Neural progenitor cell (in vitro differentiated cells): Measurements from ENCODE around the gene ACOX3. TPM values are rescaled to one million over a fixed set of nuclear protein-coding genes. Genes with fewer than 3 reads are reported as not detected.

ENCODE experiments used
- DNase-seq: peaks from one replicate; pipeline ENCODE4 v3.0.0-alpha.2; 2016; ENCODE audit warnings: low spot score
- H2AFZ ChIP-seq: fragments of 200-600 bp; sonication (generic); replicated peaks from 2 replicates; pipeline ENCODE4 v1.6.1; 2016; ENCODE audit warnings: antibody characterized with exemption
- H3F3A ChIP-seq: fragments of 200-600 bp; sonication (generic); 2 replicates; pipeline ENCODE4 v1.6.1; 2016; ENCODE audit warnings: antibody characterized with exemption, low read depth
- H3K27ac ChIP-seq: fragments of 200-600 bp; sonication (generic); 2 replicates; pipeline ENCODE4 v1.5.1; 2016; ENCODE audit warnings: mild to moderate bottlenecking
- H3K27me3 ChIP-seq: fragments of 200-600 bp; sonication (generic); 2 replicates; pipeline ENCODE4 v1.6.1; 2016; ENCODE audit warnings: mild to moderate bottlenecking, moderate library complexity
- H3K36me3 ChIP-seq: fragments of 200-600 bp; sonication (generic); 2 replicates; pipeline ENCODE4 v1.5.1; 2016
- H3K4me1 ChIP-seq: fragments of 200-600 bp; sonication (generic); 2 replicates; pipeline ENCODE4 v1.6.1; 2016; ENCODE audit warnings: mixed run types
- H3K4me2 ChIP-seq: fragments of 200-600 bp; sonication (generic); 2 replicates; pipeline ENCODE4 v1.6.1; 2016
- H3K4me3 ChIP-seq: fragments of 200-600 bp; sonication (generic); 2 replicates; pipeline ENCODE4 v1.5.1; 2016
- H3K79me2 ChIP-seq: fragments of 200-600 bp; sonication (generic); 2 replicates; pipeline ENCODE4 v1.6.1; 2016; ENCODE audit warnings: low read depth
- H3K9ac ChIP-seq: fragments of 200-600 bp; sonication (generic); 2 replicates; pipeline ENCODE4 v1.6.1; 2016
- H3K9me3 ChIP-seq: fragments of 200-600 bp; sonication (generic); 2 replicates; pipeline ENCODE4 v1.5.1; 2016; ENCODE audit warnings: low read depth
- H4K20me1 ChIP-seq: fragments of 200-600 bp; sonication (generic); 2 replicates; pipeline ENCODE4 v1.6.1; 2016; ENCODE audit warnings: low read depth
- H3K27ac Mint-ChIP-seq: 3 replicates; pipeline ENCODE4 v1.8.0; 2021; ENCODE audit warnings: mixed read lengths
- H3K27me3 Mint-ChIP-seq: 2 replicates; pipeline ENCODE4 v1.8.0; 2022; ENCODE audit warnings: low read depth, mild to moderate bottlenecking, inconsistent platforms, moderate library complexity, mixed read lengths; ENCODE audit not compliant: insufficient read depth
- H3K36me3 Mint-ChIP-seq: 3 replicates; pipeline ENCODE4 v1.8.0; 2021; ENCODE audit warnings: mixed read lengths
- H3K4me1 Mint-ChIP-seq: 3 replicates; pipeline ENCODE4 v1.8.0; 2021; ENCODE audit warnings: mixed read lengths
- H3K4me3 Mint-ChIP-seq: 3 replicates; pipeline ENCODE4 v1.8.0; 2021; ENCODE audit warnings: mild to moderate bottlenecking, moderate library complexity, mixed read lengths
- H3K9me3 Mint-ChIP-seq: 3 replicates; pipeline ENCODE4 v1.8.0; 2020; ENCODE audit warnings: mixed read lengths
- EZH2 ChIP-seq: fragments of 200-600 bp; sonication (generic); IDR thresholded peaks from 2 replicates; pipeline ENCODE4 v1.6.1; 2017; ENCODE audit warnings: antibody characterized with exemption, mild to moderate bottlenecking, moderate library complexity
- EZH2phosphoT487 ChIP-seq: fragments of 200-600 bp; sonication (generic); IDR thresholded peaks from 2 replicates; pipeline ENCODE4 v1.6.1; 2017; ENCODE audit warnings: antibody characterized with exemption
- total RNA-seq: library from RNA; depleted of rRNA; stranded (reverse); fragments of >200 nt; gene quantifications from 2 replicates; pipeline ENCODE4 v1.2.3, GENCODE V29; 2015; ENCODE audit warnings: low replicate concordance
- TF ChIP-seq, protein P1 (sequence below): fragments of 200-600 bp; sonication (generic); IDR thresholded peaks from 2 replicates; pipeline ENCODE4 v1.5.1; 2017; ENCODE audit warnings: antibody characterized with exemption, mild to moderate bottlenecking

The ACOX3 gene
- total RNA-seq, 1 donor from 2014 or later, result 14.0 TPM

DNA sequence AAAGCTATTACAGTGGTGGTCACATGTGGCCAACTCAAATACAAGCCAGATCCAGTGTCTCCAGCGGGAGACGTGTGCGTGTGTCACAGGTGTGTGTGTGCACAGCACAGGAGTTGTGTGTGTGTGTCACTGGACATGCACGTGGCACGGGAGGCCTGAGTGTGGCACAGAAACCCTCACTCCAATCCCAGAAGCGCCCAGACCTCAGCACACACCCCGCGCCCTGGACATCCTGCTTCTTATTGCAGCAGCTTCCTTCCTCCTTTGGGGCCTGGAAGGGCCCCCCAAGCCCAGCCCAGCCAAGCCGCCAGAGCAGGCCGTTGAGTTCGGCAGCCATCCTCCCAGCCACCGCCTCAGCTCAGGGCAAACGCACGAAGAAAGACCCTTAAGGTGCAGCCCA lies 37.9 kb downstream of the ACOX3 start:
- TF ChIP-seq EZH2phosphoT487 (no peak), EZH2 (no peak)
- TF ChIP-seq, protein P1, sequence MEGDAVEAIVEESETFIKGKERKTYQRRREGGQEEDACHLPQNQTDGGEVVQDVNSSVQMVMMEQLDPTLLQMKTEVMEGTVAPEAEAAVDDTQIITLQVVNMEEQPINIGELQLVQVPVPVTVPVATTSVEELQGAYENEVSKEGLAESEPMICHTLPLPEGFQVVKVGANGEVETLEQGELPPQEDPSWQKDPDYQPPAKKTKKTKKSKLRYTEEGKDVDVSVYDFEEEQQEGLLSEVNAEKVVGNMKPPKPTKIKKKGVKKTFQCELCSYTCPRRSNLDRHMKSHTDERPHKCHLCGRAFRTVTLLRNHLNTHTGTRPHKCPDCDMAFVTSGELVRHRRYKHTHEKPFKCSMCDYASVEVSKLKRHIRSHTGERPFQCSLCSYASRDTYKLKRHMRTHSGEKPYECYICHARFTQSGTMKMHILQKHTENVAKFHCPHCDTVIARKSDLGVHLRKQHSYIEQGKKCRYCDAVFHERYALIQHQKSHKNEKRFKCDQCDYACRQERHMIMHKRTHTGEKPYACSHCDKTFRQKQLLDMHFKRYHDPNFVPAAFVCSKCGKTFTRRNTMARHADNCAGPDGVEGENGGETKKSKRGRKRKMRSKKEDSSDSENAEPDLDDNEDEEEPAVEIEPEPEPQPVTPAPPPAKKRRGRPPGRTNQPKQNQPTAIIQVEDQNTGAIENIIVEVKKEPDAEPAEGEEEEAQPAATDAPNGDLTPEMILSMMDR, result no peak
- no peak overlapping the region for H3K4me2 ChIP-seq
- no peaks in the 10 kb centered on the region for H3K27me3 ChIP-seq
- no peak overlapping the region for H3K4me3 Mint-ChIP-seq
- H3K4me1 ChIP-seq, result no peaks in the 10 kb centered on the region
- no peak overlapping the region for H3K27ac ChIP-seq
- H3F3A ChIP-seq, result no peaks in the 10 kb centered on the region
- peaks cover 24% of the 10 kb centered on the region for H3K4me1 Mint-ChIP-seq
- DNase-seq, result no peak
- no peaks in the 10 kb centered on the region for H3K9me3 ChIP-seq
- no peaks in the 10 kb centered on the region for H3K79me2 ChIP-seq
- H3K36me3 Mint-ChIP-seq, result peaks cover 16% of the 10 kb centered on the region
- no peaks in the 10 kb centered on the region for H3K36me3 ChIP-seq
- no peaks in the 10 kb centered on the region for H4K20me1 ChIP-seq
- H3K9ac ChIP-seq, result no peak overlapping the region
- H3K27me3 Mint-ChIP-seq, result peaks cover 12% of the 10 kb centered on the region
- no peak overlapping the region for H3K27ac Mint-ChIP-seq
- H3K9me3 Mint-ChIP-seq, result peaks cover 10% of the 10 kb centered on the region
- H3K4me3 ChIP-seq, result no peak overlapping the region
- no peak overlapping the region for H2AFZ ChIP-seq

DNA sequence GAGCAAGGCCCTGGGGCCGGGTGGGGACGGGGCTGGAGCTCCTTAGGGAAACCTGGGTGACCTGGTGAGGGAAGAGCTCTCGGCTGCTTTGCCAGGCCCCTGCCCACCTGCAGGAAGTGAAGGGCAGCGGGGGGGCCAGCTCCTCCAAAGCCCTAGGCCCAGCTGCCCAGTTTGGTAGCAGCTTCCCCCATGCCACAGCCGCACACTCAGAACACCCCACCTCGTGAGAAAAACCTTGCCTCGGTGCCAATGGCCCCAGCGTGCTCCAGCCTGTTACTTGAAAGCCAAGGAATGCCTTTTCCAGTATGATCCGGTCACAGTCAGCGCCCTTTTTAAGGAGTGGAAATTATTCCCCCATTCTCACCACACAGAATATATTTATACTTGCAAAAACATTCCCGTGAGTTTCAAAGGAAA lies 38.3 kb downstream of the ACOX3 start:
- Histone ChIP-seq H3F3A (no peaks in the 10 kb centered on the region), H3K4me2 (no peak overlapping the region), H3K79me2 (no peaks in the 10 kb centered on the region), H4K20me1 (no peaks in the 10 kb centered on the region), H3K4me3 (no peak overlapping the region), H3K9ac (no peak overlapping the region), H3K36me3 (no peaks in the 10 kb centered on the region), H3K27ac (no peak overlapping the region), H2AFZ (no peak overlapping the region), H3K27me3 (no peaks in the 10 kb centered on the region), H3K9me3 (no peaks in the 10 kb centered on the region), H3K4me1 (no peaks in the 10 kb centered on the region)
- DNase-seq, result no peak
- TF ChIP-seq EZH2phosphoT487, result no peak
- TF ChIP-seq, protein P1, result no peak
- no peak for TF ChIP-seq EZH2
- no peak overlapping the region for H3K4me3 Mint-ChIP-seq
- H3K27me3 Mint-ChIP-seq, result peaks cover 12% of the 10 kb centered on the region
- H3K4me1 Mint-ChIP-seq, result peaks cover 24% of the 10 kb centered on the region
- peaks cover 16% of the 10 kb centered on the region for H3K36me3 Mint-ChIP-seq
- H3K9me3 Mint-ChIP-seq, result peaks cover 10% of the 10 kb centered on the region
- H3K27ac Mint-ChIP-seq, result no peak overlapping the region

DNA sequence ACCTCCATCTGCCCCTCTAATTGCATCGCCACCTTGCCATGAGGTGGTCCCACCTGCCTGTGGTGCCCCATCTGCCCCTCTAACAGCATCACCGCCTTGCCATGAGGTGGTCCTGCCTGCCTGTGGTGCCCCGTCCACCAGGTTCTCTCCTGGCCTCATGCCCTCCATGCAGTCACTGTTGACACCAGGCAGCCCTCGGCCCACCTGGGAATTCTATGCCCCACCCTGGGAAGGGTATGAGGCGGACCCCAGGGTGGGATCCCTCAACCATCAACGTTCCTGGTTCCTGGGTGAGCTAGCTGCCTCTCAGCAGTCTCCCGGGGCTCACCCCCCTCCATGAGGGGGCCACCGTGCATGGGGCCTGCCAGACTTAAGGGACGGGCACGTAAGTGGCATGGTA lies 38.9 kb downstream of the ACOX3 start:
- Histone ChIP-seq H2AFZ (no peak overlapping the region), H3K79me2 (no peaks in the 10 kb centered on the region), H4K20me1 (no peaks in the 10 kb centered on the region), H3K4me3 (no peak overlapping the region), H3K27me3 (no peaks in the 10 kb centered on the region), H3K4me1 (no peaks in the 10 kb centered on the region), H3K9me3 (no peaks in the 10 kb centered on the region), H3F3A (no peaks in the 10 kb centered on the region), H3K4me2 (no peak overlapping the region), H3K27ac (no peak overlapping the region), H3K9ac (no peak overlapping the region), H3K36me3 (no peaks in the 10 kb centered on the region)
- Mint-ChIP-seq H3K36me3 (peaks cover 17% of the 10 kb centered on the region), H3K4me3 (no peak overlapping the region), H3K27me3 (peaks cover 12% of the 10 kb centered on the region), H3K4me1 (peaks cover 25% of the 10 kb centered on the region), H3K9me3 (peaks cover 10% of the 10 kb centered on the region), H3K27ac (no peak overlapping the region)
- no peak for DNase-seq
- TF ChIP-seq, protein P1, result no peak
- no peak for TF ChIP-seq EZH2
- no peak for TF ChIP-seq EZH2phosphoT487
